GM10248 (cell line): ENCODE data around the gene NUP62.

Source experiments
- CTCF ChIA-PET: fragments of 300-600 bp; sonication (Branson Sonifier 250); formaldehyde crosslinking; extraction: SDS; loops from one replicate; lab custom pipeline; 2021; ENCODE audit warnings: antibody characterized with exemption; lab: Yijun Ruan, JAX
- POLR2A ChIA-PET: fragments of 350-650 bp; sonication (Branson Sonifier 250); formaldehyde crosslinking; extraction: SDS; loops from one replicate; lab custom pipeline; 2020; ENCODE audit warnings: antibody characterized with exemption; lab: Yijun Ruan, JAX
- DNase-seq: peaks from one replicate; pipeline ENCODE4 v3.0.0; 2012; ENCODE audit errors: extremely low spot score
- CTCF ChIP-seq: IDR thresholded peaks from 2 replicates; pipeline ENCODE4 v1.5.1; 2012; ENCODE audit warnings: mild to moderate bottlenecking, low read depth; ENCODE audit errors: extremely low read depth, missing control alignments, control extremely low read depth

The NUP62 gene

GRCh38 chr19:49957262-49957915 is 28.1 kb upstream of the NUP62 start:
- no peak for DNase-seq
- POLR2A ChIA-PET = no interaction called here
- CTCF ChIA-PET = interaction anchor here (0.6 to 1.1 kb wide), 2 partner anchors 9 to 20 kb away, joined by 3 to 4 read pairs; no protein-coding TSS in a partner anchor
- TF ChIP-seq CTCF = no peak

- no peak for DNase-seq
- ChIA-PET POLR2A (no interaction called here), CTCF (no interaction called here)
- TF ChIP-seq CTCF = no peak
Measured at GRCh38 chr19:49956115-49956495, 26.8 kb upstream of the NUP62 start.

- DNase-seq = no peak
- ChIA-PET POLR2A (interaction anchor here (0.8 kb wide), 1 partner anchor 19 kb away, joined by 3 read pairs; no protein-coding TSS in a partner anchor), CTCF (interaction anchor here (1.0 to 3.1 kb wide), 5 partner anchors 17 to 181 kb away, joined by 3 to 17 read pairs (median 3); no protein-coding TSS in a partner anchor)
- TF ChIP-seq CTCF = no peak
Measured at GRCh38 chr19:49954933-49955332, 25.6 kb upstream of the NUP62 start.

- no peak for TF ChIP-seq CTCF
- POLR2A ChIA-PET = interaction anchor here (0.5 to 0.8 kb wide), 3 partner anchors 18 to 459 kb away, joined by 3 to 4 read pairs (median 4); no protein-coding TSS in a partner anchor
- no peak for DNase-seq
- CTCF ChIA-PET = interaction anchor here (1.0 to 3.1 kb wide), 5 partner anchors 17 to 182 kb away, joined by 3 to 17 read pairs (median 3); no protein-coding TSS in a partner anchor
Measured at GRCh38 chr19:49954092-49954829, 25.0 kb upstream of the NUP62 start.

- ChIA-PET POLR2A (interaction anchor here (0.6 kb wide), 1 partner anchor 368 kb away, joined by 3 read pairs; no protein-coding TSS in a partner anchor), CTCF (interaction anchor here (1.2 to 3.1 kb wide), 2 partner anchors 16 to 25 kb away, joined by 3 to 17 read pairs; no protein-coding TSS in a partner anchor)
- DNase-seq = no peak
- no peak for TF ChIP-seq CTCF
Measured at GRCh38 chr19:49953416-49953815, 24.1 kb upstream of the NUP62 start.

- ChIA-PET POLR2A (no interaction called here), CTCF (interaction anchor here (1.1 to 3.1 kb wide), 3 partner anchors 10 to 30 kb away, joined by 3 to 17 read pairs (median 4); no protein-coding TSS in a partner anchor)
- TF ChIP-seq CTCF = no peak
- no peak for DNase-seq
Measured at GRCh38 chr19:49952906-49953305, 23.6 kb upstream of the NUP62 start.
